ENCODE results near the gene RNF213. TPM values are rescaled to one million over a fixed set of nuclear protein-coding genes. Genes with fewer than 3 reads are reported as not detected.
"Not testable (repeated sequence)": the region's sequence is repeated elsewhere in the genome, so short reads cannot be mapped to it uniquely, and the experiment has no call there.

The RNF213 gene
- polyA plus RNA-seq, 4 donors, result 35.4 to 71.4 (median 53.0) TPM

DNA sequence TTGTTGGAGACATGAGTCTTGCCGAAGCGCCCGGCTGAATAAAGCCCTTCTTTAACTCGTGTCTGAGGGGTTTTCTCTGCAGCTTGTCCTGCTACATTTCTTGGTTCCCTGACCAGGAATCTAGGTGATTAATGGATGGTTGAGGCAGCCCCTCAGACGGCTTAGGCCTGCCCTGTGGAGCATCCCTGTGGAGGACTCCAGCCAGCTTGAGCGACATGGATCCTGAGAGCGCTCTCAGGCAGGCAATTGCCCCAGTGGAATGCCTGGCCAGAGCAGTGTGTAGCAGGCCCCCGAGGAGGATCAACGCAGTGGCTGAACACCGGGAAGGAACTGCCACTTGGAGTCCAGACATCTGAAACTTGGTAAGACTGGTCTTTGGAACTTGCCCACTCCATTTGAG, 137.0 kb downstream of the RNF213 start:
- WGBS, 3 donors, result 81 to 87% (median 86%) methylated on average over 10 of the region's 10 CpGs
- Histone ChIP-seq H3K36me3 (ENCODE audit: control insufficient read depth in 3 of 3, insufficient read depth in 2 of 3, low read depth in 1 of 3, low read length in 3 of 3) (peaks cover 6 to 28% (median 18%) of the 10 kb centered on the region in 3 donors), H3K27ac (ENCODE audit: low read depth in 1 of 3, low read length in 2 of 3) (no peak overlapping the region), H3K4me1 (ENCODE audit: control insufficient read depth in 3 of 3, insufficient read depth in 2 of 3, low read depth in 1 of 3, low read length in 2 of 3) (no peaks in the 10 kb centered on the region), H3K27me3 (ENCODE audit: control insufficient read depth in 3 of 3, insufficient read depth in 3 of 3, low read length in 3 of 3) (no peaks in the 10 kb centered on the region), H3K9me3 (ENCODE audit: control insufficient read depth in 2 of 2, insufficient read depth in 1 of 2, low read depth in 1 of 2, low read length in 1 of 2) (no peaks in the 10 kb centered on the region), H3K4me3 (ENCODE audit: low read depth in 1 of 3, low read length in 3 of 3) (no peak overlapping the region)
- FAIRE-seq, result no peak
- DNase-seq, result no peak

- H3K4me3 ChIP-seq (ENCODE audit: low read depth in 1 of 3, low read length in 3 of 3); H3K9me3 ChIP-seq (ENCODE audit: control insufficient read depth in 2 of 2, insufficient read depth in 1 of 2, low read depth in 1 of 2, low read length in 1 of 2); DNase-seq; H3K27ac ChIP-seq (ENCODE audit: low read depth in 1 of 3, low read length in 2 of 3); H3K4me1 ChIP-seq (ENCODE audit: control insufficient read depth in 3 of 3, insufficient read depth in 2 of 3, low read depth in 1 of 3, low read length in 2 of 3); FAIRE-seq; H3K27me3 ChIP-seq (ENCODE audit: control insufficient read depth in 3 of 3, insufficient read depth in 3 of 3, low read length in 3 of 3); H3K36me3 ChIP-seq (ENCODE audit: control insufficient read depth in 3 of 3, insufficient read depth in 2 of 3, low read depth in 1 of 3, low read length in 3 of 3): not testable (repeated sequence)
- 79 to 84% (median 84%) methylated on average over 9 of the region's 9 CpGs for WGBS, 3 donors
Observed at GRCh38 chr17:80401086-80401485, 140.4 kb downstream of the RNF213 start.

DNA sequence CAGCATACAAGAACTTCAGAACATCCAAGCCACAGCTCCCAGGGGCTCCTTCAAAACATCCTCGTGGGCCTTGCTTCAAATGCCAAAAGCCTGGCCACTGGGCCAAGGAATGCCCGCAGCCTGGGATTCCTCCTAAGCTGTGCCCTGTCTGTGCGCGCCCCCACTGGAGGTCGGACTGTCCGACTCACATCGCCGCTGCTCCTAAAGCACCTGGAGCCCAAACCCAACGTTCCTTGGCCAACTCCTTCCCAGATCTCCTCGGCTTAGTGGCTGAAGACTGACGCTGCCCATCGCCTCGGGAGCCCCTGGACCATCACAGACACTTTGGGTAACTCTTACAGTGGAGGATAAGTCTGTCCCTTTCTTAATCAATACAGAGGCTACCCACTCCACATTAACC, 141.4 kb downstream of the RNF213 start:
- H3K27me3 ChIP-seq (ENCODE audit: control insufficient read depth in 3 of 3, insufficient read depth in 3 of 3, low read length in 3 of 3); H3K36me3 ChIP-seq (ENCODE audit: control insufficient read depth in 3 of 3, insufficient read depth in 2 of 3, low read depth in 1 of 3, low read length in 3 of 3); H3K9me3 ChIP-seq (ENCODE audit: control insufficient read depth in 2 of 2, insufficient read depth in 1 of 2, low read depth in 1 of 2, low read length in 1 of 2); H3K4me3 ChIP-seq (ENCODE audit: low read depth in 1 of 3, low read length in 3 of 3); H3K4me1 ChIP-seq (ENCODE audit: control insufficient read depth in 3 of 3, insufficient read depth in 2 of 3, low read depth in 1 of 3, low read length in 2 of 3); H3K27ac ChIP-seq (ENCODE audit: low read depth in 1 of 3, low read length in 2 of 3); FAIRE-seq; DNase-seq: not testable (repeated sequence)
- WGBS, 3 donors, result 90 to 91% (median 91%) methylated on average over 13 of the region's 13 CpGs

DNA sequence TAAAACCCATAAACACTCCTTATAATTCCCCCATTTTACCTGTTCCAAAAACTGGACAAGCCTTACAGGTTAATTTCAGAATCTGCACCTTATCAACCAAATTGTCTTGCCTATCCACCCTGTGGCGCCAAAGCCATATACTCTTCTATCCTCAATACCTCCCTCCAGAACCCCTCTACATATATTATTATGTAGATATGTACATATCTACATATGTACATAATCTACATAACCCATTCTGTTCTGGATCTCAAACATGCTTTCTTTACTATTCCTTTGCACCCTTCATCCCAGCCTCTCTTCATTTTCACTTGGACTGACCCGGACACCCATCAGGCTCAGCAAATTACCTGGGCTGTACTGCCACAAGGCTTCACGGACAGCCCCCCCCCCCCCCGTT, 142.3 kb downstream of the RNF213 start:
- DNase-seq, result no peak
- Histone ChIP-seq H3K9me3 (ENCODE audit: control insufficient read depth in 2 of 2, insufficient read depth in 1 of 2, low read depth in 1 of 2, low read length in 1 of 2) (no peaks in the 10 kb centered on the region), H3K36me3 (ENCODE audit: control insufficient read depth in 3 of 3, insufficient read depth in 2 of 3, low read depth in 1 of 3, low read length in 3 of 3) (no peaks in the 10 kb centered on the region), H3K27ac (ENCODE audit: low read depth in 1 of 3, low read length in 2 of 3) (no peak overlapping the region), H3K4me1 (ENCODE audit: control insufficient read depth in 3 of 3, insufficient read depth in 2 of 3, low read depth in 1 of 3, low read length in 2 of 3) (no peaks in the 10 kb centered on the region), H3K27me3 (ENCODE audit: control insufficient read depth in 3 of 3, insufficient read depth in 3 of 3, low read length in 3 of 3) (no peaks in the 10 kb centered on the region), H3K4me3 (ENCODE audit: low read depth in 1 of 3, low read length in 3 of 3) (no peak overlapping the region)
- WGBS, 3 donors, result 86 to 96% (median 94%) methylated on average over 4 of the region's 4 CpGs
- no peak for FAIRE-seq

- DNase-seq (no peak), FAIRE-seq (no peak)
- Histone ChIP-seq H3K4me1 (ENCODE audit: control insufficient read depth in 3 of 3, insufficient read depth in 2 of 3, low read depth in 1 of 3, low read length in 2 of 3) (peaks cover 0 to 10% (median 0%) of the 10 kb centered on the region in 3 donors), H3K4me3 (ENCODE audit: low read depth in 1 of 3, low read length in 3 of 3) (no peak overlapping the region), H3K27me3 (ENCODE audit: control insufficient read depth in 3 of 3, insufficient read depth in 3 of 3, low read length in 3 of 3) (no peaks in the 10 kb centered on the region), H3K9me3 (ENCODE audit: control insufficient read depth in 2 of 2, insufficient read depth in 1 of 2, low read depth in 1 of 2, low read length in 1 of 2) (no peaks in the 10 kb centered on the region), H3K27ac (ENCODE audit: low read depth in 1 of 3, low read length in 2 of 3) (no peak overlapping the region), H3K36me3 (ENCODE audit: control insufficient read depth in 3 of 3, insufficient read depth in 2 of 3, low read depth in 1 of 3, low read length in 3 of 3) (no peaks in the 10 kb centered on the region)
- 90 to 91% (median 91%) methylated on average over 8 of the region's 8 CpGs for WGBS, 3 donors
Observed at GRCh38 chr17:80406146-80406545, 145.5 kb downstream of the RNF213 start.

DNA sequence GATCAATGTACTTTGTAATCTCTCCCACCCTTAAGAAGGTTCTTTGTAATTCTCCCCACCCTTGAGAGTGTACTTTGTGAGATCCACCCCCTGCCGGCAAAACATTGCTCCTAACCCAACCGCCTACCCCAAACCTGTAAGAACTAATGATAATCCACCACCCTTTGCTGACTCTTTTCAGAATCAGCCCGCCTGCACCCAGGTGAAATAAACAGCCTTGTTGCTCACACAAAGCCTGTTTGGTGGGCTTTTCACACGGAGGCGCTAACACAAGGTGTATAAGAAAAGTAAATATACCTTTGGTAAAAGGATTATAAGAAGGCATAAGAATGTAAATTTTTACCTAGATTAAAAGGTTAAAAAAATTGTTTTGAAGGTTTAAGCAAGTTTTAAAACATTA, 147.3 kb downstream of the RNF213 start:
- 19 to 63% (median 62%) methylated on average over 5 of the region's 5 CpGs for WGBS, 3 donors
- H3K9me3 ChIP-seq (ENCODE audit: control insufficient read depth in 2 of 2, insufficient read depth in 1 of 2, low read depth in 1 of 2, low read length in 1 of 2); H3K36me3 ChIP-seq (ENCODE audit: control insufficient read depth in 3 of 3, insufficient read depth in 2 of 3, low read depth in 1 of 3, low read length in 3 of 3); FAIRE-seq; H3K4me3 ChIP-seq (ENCODE audit: low read depth in 1 of 3, low read length in 3 of 3); H3K4me1 ChIP-seq (ENCODE audit: control insufficient read depth in 3 of 3, insufficient read depth in 2 of 3, low read depth in 1 of 3, low read length in 2 of 3); DNase-seq; H3K27me3 ChIP-seq (ENCODE audit: control insufficient read depth in 3 of 3, insufficient read depth in 3 of 3, low read length in 3 of 3): not testable (repeated sequence)
- H3K27ac ChIP-seq (ENCODE audit: low read depth in 1 of 3, low read length in 2 of 3), result peak overlapping the region in 1 of 3 donors; percentile 68

DNA sequence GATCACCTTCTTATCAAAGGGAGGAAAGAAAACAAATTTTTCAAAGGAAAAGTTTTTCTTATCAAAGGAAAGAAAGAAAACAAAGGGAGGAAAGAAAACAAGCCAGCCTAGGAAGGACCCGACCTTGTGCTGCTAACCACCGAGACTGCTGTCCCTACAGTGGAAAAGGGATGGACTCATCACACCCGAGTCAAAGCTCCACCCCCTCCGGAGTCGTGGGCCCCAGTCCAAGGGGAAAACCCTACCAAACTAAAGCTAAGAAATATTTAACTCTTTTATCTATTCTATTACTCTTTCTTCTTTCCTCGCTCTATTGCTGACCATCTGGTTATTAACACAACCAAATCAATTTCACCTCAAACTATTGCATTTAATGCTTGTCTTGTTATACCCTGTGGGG, 148.2 kb downstream of the RNF213 start:
- Histone ChIP-seq H3K4me3 (ENCODE audit: low read depth in 1 of 3, low read length in 3 of 3) (no peak overlapping the region), H3K27ac (ENCODE audit: low read depth in 1 of 3, low read length in 2 of 3) (peak overlapping the region in 1 of 3 donors; percentile 68), H3K4me1 (ENCODE audit: control insufficient read depth in 3 of 3, insufficient read depth in 2 of 3, low read depth in 1 of 3, low read length in 2 of 3) (peaks cover 0 to 10% (median 0%) of the 10 kb centered on the region in 3 donors), H3K36me3 (ENCODE audit: control insufficient read depth in 3 of 3, insufficient read depth in 2 of 3, low read depth in 1 of 3, low read length in 3 of 3) (no peaks in the 10 kb centered on the region), H3K9me3 (ENCODE audit: control insufficient read depth in 2 of 2, insufficient read depth in 1 of 2, low read depth in 1 of 2, low read length in 1 of 2) (no peaks in the 10 kb centered on the region), H3K27me3 (ENCODE audit: control insufficient read depth in 3 of 3, insufficient read depth in 3 of 3, low read length in 3 of 3) (no peaks in the 10 kb centered on the region)
- FAIRE-seq (no peak), DNase-seq (peak in 1 of 2 donors; percentile 69)
- WGBS, 3 donors, result 4 to 12% (median 6%) methylated on average over 6 of the region's 6 CpGs

DNA sequence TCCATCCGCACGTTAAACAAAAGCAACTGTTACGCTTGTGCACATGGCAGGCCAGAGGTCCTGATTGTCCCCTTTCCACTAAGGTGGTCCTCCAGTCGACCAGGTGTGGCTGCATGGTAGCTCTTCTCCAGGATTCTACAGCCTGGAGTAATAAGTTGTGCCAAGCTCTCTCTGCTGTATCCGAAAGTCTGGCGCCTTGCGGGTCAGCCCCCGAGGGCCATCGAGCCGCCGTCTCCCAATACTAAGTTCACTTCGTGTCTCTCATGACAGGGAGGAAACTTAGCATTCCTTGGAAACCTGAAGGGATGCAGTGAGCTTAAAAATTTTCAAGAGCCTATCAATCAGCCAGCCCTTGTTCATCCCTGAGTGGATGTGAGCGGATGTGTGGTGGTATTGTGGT, 149.0 kb downstream of the RNF213 start:
- H3K27ac ChIP-seq (ENCODE audit: low read depth in 1 of 3, low read length in 2 of 3), result no peak overlapping the region
- peaks cover 0 to 13% (median 0%) of the 10 kb centered on the region in 3 donors for H3K4me1 ChIP-seq (ENCODE audit: control insufficient read depth in 3 of 3, insufficient read depth in 2 of 3, low read depth in 1 of 3, low read length in 2 of 3)
- no peaks in the 10 kb centered on the region for H3K27me3 ChIP-seq (ENCODE audit: control insufficient read depth in 3 of 3, insufficient read depth in 3 of 3, low read length in 3 of 3)
- no peaks in the 10 kb centered on the region for H3K36me3 ChIP-seq (ENCODE audit: control insufficient read depth in 3 of 3, insufficient read depth in 2 of 3, low read depth in 1 of 3, low read length in 3 of 3)
- DNase-seq, result no peak
- no peak overlapping the region for H3K4me3 ChIP-seq (ENCODE audit: low read depth in 1 of 3, low read length in 3 of 3)
- WGBS, 3 donors, result 90 to 93% (median 93%) methylated on average over 13 of the region's 13 CpGs
- FAIRE-seq, result no peak
- H3K9me3 ChIP-seq (ENCODE audit: control insufficient read depth in 2 of 2, insufficient read depth in 1 of 2, low read depth in 1 of 2, low read length in 1 of 2), result no peaks in the 10 kb centered on the region

DNA sequence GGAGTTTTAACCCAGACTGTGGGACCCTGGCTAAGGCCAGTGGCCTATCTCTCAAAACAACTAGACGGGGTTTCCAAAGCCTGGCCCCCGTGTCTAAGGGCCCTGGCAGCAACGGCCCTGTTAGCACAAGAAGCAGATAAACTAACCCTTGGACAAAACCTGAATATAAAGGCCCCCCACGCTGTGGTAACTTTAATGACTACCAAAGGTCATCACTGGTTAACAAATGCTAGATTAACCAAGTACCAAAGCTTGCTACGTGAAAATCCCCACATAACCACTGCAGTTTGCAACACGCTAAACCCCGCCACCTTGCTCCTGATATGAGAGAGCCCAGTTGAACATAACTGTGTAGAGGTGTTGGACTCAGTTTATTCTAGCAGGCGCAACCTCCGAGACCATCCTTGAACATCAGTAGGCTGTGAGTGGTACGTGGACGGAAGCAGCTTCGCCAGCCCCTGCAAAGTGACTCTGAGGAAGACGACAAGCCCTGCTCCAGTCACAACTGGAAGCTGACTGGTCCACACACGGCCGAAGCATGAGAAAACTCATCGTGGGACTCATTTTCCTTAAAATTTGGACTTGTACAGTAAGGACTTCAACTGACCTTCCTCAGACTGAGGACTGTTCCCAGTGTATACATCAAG, 149.9 kb downstream of the RNF213 start:
- not testable (repeated sequence) for H3K27me3 ChIP-seq (ENCODE audit: control insufficient read depth in 3 of 3, insufficient read depth in 3 of 3, low read length in 3 of 3); FAIRE-seq; H3K9me3 ChIP-seq (ENCODE audit: control insufficient read depth in 2 of 2, insufficient read depth in 1 of 2, low read depth in 1 of 2, low read length in 1 of 2); H3K36me3 ChIP-seq (ENCODE audit: control insufficient read depth in 3 of 3, insufficient read depth in 2 of 3, low read depth in 1 of 3, low read length in 3 of 3)
- peak in 1 of 2 donors; percentile 65 for DNase-seq
- Histone ChIP-seq H3K27ac (ENCODE audit: low read depth in 1 of 3, low read length in 2 of 3) (peak overlapping the region in 1 of 3 donors; percentile 21), H3K4me3 (ENCODE audit: low read depth in 1 of 3, low read length in 3 of 3) (peak overlapping the region in 1 of 3 donors; percentile 30), H3K4me1 (ENCODE audit: control insufficient read depth in 3 of 3, insufficient read depth in 2 of 3, low read depth in 1 of 3, low read length in 2 of 3) (peaks cover 0 to 13% (median 0%) of the 10 kb centered on the region in 3 donors)
- WGBS, 3 donors, result 62 to 80% (median 79%) methylated on average over 16 of the region's 16 CpGs
